Testis (tissue), 2 donors: ENCODE data around the gene MRPL40.

ENCODE experiments used
- CTCF ChIP-seq, 3 experiments: fragments of 450-650 bp in 2 of 3; fragments of 200-600 bp in 1 of 3; sonication (generic) in 1 of 3; IDR thresholded peaks; one replicate each; pipeline ENCODE4 v1.5.1; 2016 to 2019; ENCODE audit warnings: antibody characterized with exemption in 3 of 3, mild to moderate bottlenecking in 2 of 3, moderate library complexity in 1 of 3
- POLR2A ChIP-seq: fragments of 450-650 bp; IDR thresholded peaks from one replicate; pipeline ENCODE4 v1.6.1; 2017; ENCODE audit warnings: antibody characterized with exemption, mild to moderate bottlenecking, moderate library complexity

DNA sequence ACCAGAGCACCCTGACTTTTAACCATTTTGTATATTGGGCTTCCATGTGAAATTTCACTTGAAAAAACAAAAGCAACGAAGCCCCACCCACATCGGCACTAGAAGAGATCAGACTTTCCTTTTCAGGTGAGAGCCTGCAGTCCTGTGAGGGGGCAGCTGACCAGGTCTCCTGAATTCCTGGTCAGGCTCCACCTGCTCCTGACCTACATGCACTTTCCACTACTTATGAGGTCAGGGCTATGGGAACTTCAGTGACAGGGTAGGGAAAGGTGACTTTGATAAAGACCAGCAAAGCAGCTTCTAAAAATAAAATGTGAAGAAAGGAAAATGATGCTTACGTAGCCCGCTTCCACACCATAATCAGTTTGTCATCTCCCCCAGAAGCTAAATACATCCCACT is 25.5 kb upstream of the MRPL40 start:
- TF ChIP-seq POLR2A = no peak
- no peak for TF ChIP-seq CTCF (IDR thresholded peaks at IDR 0.05)
